GM21737 (cell line): ENCODE results near the gene EFNA5.

Source experiments
- ATAC-seq: cut with Tn5 transposase; IDR thresholded peaks from one replicate; pipeline ENCODE4 v1.9.1; 2021; ENCODE audit warnings: mild to moderate bottlenecking, moderate library complexity; ENCODE audit not compliant: unreplicated experiment

EFNA5 gene

GRCh38 chr5:107673039-107673367, 2.3 kb upstream of the EFNA5 start:
- ATAC-seq, result no peak

DNA sequence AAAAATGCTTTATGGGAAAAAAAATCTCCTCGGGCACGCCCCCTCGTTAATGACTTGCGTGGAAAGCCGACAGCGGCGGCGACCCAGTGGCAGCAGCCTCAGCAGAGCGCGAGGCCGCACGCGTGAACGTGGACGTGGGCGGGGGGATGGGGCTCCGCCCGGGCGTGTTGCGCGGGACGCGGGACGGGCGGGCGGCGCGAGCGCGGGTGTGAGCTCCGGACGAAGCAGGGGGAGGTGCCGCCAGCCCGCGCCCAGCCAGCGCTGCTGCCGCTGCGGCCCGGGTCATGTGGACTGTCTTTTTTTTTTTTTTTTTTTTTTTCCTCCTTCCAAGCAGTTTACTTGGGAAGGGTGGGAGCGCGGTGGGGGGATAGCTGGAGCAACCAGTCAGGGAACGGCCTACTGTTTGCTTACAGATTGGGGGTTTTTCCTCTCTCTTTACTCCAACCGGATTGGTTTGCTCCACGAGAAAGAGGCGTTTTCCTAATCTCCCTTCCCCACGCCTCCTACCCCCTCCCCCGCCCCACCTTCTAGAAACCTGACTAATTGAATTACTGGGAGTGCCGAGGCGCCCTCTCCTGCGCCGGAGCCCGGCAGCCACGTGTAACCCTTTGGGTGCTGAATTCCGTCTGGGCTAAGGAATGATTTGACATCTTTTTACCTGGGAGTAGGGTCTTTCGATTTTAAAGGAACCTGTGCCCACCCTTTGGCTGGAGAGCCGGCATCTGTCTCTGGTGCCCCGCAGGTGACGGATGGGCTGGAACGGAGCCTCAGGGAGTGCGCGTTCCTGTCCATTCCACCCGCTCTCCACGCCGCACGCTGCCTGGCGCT, 1.7 kb upstream of the EFNA5 start:
- ATAC-seq, result no peak

- no peak for ATAC-seq
Observed at GRCh38 chr5:107671742-107672210, 1.0 kb upstream of the EFNA5 start.

DNA sequence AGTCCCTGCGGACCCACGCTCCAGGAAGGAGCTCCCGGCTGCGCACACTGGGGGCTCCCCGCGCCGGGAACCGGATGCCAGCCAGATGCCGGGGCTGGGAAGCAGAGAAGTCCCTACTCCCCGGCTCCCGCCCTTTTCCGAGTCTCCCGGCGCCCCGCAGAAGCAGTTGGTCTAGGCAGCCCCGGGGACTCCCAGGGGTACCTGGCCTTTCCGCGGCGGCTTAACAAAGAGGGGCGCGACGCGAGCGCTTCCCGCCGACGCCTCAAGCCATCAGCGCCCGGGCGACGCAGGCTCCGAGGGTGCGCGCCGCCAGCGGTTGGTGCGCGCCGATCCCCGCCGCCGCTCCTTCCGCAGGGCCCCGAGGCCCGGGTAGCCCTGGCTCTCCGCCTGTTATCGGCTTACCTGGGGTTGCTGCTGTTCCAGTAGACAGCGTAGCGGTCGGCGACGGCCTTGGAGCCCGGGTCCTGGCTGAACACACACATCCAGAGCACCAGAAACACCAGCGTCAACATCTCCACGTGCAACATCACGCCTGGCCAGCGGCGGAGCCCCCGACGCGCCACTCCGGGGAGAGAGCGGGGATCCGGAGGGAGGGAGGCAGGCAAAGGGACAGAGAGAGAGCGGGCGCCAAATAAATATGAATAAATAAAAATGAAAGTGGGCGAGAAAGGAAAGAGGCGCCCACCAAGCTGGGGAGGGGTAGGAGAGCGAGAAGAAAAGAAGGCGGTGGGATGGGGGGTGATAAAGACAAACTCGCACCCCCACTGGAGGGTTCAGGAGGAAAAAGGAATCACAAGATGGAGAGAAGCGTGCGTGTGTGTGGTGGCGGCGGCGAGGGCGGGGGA, 428 bp downstream of the EFNA5 start:
- no peak for ATAC-seq

DNA sequence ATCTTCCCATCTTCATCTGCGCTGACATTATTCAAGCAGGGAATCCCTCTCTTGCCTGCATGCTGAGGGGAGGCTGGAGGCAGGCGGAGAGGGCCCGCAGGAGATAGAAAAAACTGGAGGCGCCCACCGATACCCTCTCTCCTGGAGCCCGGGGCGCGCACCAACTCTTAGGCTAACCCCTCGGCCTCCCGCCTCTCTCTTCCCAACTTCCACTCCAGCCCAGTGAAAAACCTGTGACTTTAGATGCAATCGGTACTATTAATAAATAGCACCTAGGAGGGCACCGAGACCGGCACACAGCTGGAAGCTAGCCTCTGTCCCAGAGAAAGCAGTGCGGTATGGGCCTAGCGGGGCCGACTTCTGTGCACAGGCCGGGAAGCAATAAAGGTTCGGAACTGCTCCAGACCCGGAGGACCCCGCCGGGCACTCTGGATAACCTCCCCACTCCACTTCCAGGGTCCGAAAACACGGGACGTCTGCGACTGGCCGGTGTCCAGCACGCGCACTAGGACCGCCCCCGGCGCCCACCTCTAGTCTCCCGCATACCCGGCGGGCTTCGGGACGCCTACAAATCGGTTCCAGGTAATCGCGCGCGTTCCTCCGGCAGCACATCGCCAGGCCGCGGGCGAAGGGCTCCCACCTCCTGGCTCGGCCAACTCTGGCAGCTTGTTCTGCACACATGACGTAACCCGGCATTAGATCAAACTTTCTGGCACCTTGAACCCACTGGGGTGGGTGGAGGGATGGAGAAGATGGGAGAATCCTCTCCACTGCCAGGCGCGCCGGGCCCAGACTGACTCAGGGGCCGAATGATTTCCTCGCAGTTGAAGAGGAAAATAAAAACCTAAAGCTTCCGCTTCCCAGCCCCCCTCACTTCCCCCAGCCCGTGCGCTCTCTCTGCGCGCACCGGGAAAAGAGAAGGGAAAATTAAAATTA, 1.4 kb downstream of the EFNA5 start:
- ATAC-seq, result no peak

- no peak for ATAC-seq
Observed at GRCh38 chr5:107668154-107669095, 2.3 kb downstream of the EFNA5 start.

GRCh38 chr5:107666051-107666655, 4.6 kb downstream of the EFNA5 start:
- no peak for ATAC-seq

- ATAC-seq, result no peak
Observed at GRCh38 chr5:107665036-107665570, 5.6 kb downstream of the EFNA5 start.

DNA sequence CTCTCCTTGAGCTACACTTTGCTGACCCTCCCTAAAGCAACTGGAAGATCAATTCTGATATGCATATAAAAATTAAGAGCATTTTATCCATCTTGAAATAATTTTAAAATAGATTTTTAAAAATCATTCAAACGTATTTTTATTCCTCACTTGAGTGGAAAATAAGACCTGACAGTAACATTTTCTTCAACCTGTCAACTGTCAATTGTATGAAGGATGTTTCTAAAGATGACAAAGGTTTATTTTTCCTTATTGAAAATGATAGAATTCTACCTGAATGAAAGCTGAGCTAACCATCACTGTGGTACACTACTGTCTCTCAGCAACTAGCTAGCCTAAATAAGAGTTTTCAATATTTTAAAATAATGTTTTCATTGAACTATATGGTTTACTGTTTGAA, 7.0 kb downstream of the EFNA5 start:
- ATAC-seq, result no peak

- no peak for ATAC-seq
Observed at GRCh38 chr5:107661650-107662044, 9.1 kb downstream of the EFNA5 start.

DNA sequence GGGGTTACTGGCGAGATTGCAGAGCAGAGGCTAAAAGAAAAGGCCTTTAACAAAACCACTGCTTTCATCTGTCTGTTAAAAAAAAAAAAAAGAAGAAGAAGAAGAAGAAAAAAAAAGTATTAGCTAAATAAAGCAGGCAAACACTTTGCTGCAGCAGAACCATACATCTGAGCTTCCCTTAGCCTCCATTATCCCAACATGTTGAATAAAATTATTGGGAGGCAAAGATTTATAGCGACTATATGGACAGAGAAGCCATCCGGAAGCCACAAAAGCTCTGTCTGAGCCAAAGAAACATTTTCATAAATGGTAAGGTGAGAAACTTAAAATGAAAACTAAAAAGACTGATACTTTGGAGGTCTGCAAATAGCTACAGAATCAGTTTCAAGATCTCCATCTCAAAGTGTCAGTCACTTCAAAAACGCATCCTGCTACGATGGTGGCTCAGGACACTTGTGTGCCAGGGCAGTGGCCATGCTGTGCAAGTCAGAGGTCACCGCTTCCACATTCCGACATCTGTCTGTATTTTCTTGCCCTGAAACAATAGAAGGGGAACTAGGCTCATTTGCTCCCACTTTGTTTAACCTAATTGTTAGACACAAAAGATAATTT, 9.6 kb downstream of the EFNA5 start:
- no peak for ATAC-seq

- no peak for ATAC-seq
Observed at GRCh38 chr5:107658528-107658927, 12.2 kb downstream of the EFNA5 start.

GRCh38 chr5:107655831-107656230, 14.9 kb downstream of the EFNA5 start:
- no peak for ATAC-seq

DNA sequence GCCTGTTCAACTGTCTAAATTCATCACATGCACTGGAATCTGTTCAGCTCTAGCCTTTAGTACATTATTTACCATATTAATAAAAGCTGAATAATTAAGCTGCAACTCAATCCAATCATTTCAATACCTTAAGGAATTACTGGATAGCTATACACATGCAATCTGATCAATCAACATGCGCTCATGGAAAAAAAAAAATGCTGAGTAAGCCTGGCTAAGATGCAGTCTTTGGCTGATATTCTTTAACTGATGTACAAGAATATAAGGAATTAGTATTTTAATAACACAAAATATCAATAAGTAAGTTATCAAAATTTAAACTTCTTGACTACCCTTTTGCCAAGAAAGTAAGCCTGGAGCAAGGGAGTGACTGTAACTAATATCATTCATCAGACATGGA, 15.9 kb downstream of the EFNA5 start:
- ATAC-seq, result no peak

- no peak for ATAC-seq
Observed at GRCh38 chr5:107653685-107654084, 17.1 kb downstream of the EFNA5 start.

GRCh38 chr5:107652839-107653607, 17.7 kb downstream of the EFNA5 start:
- ATAC-seq, result no peak

DNA sequence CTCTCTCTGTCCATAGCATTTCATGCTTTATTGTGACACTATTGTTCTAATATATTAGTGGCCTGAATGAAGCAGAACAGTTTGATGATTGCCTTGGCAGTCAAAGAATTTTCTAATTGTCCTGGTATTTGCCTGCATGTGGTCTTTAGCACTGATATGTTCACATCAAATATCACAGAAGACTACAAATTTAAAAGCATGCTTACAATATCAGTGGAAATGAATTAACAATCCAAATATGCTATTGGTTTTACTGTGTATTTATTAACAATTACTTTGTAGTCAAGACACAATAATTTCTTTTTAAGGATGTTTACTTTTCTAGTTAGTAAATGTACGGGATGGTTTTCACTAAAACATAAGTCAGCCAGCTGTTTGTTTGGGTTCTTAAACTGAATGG, 18.3 kb downstream of the EFNA5 start:
- ATAC-seq, result no peak

DNA sequence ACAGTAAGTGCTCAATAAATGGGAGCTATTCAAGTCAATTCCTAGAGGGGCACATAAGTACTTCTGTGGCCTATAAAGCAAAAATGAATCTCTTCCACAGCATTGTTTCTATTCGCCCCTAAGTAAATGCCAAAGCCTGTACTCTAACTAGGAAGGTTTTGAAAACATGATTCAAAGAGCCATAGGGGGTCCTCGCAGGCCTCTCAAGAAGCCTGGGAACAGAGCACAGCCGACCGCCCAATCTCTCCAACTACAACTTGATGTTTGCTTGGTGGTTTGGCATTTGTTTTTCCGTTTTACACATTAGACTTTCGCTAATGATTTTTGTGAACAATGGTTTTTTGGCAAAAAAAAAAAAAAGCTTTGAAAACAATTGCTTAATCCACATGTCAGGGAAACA, 19.4 kb downstream of the EFNA5 start:
- ATAC-seq, result no peak
